GM08714 (cell line): ENCODE data around the gene SEPSECS.

Source experiments
- H3K4me3 ChIP-seq: fragments of 200-500 bp; sonication (Bioruptor generic); 2 replicates; pipeline ENCODE4 v1.5.1; 2014; ENCODE audit warnings: mild to moderate bottlenecking, low read length, inconsistent platforms
- ZNF274 ChIP-seq: IDR thresholded peaks from 2 replicates; pipeline ENCODE4 v1.6.1; 2012; ENCODE audit warnings: mild to moderate bottlenecking, low read depth, low read length

SEPSECS gene

DNA sequence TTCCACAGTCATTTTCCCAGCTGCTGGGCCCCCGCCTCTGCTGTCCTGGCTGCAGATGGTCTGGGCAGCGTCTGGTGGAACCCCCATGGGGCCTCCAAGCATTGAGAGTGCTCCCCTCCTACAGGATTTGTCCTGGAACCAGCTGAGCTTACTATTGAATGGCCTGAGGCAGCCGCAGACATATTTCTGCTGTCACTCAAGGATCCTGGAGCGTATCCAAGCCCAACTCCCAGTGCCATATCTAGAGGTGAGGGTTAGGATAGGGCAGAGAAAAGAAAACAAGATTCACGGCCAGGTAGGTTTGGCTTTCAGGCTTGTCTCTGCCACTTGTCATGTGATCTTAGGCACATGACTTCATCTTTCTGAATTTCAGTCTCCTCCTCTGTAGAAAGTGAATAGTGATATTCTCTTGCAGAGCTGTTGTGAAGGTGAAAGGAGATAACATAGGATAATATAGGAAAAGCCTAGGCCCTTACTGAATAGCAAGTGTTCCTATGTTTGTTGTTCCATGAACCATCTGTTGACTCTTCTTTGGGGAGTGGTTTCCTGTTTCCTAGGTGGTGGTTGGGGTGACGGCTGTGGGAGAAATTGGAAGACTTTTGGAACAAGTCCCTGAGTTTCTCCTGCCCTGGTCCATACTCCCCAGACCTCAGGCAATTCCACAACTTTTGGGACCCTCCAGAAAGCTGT, 52.3 kb downstream of the SEPSECS start:
- H3K4me3 ChIP-seq, result no peak overlapping the region
- no peak for TF ChIP-seq ZNF274

GRCh38 chr4:25106363-25107151, 53.7 kb downstream of the SEPSECS start:
- no peak for TF ChIP-seq ZNF274
- no peak overlapping the region for H3K4me3 ChIP-seq

DNA sequence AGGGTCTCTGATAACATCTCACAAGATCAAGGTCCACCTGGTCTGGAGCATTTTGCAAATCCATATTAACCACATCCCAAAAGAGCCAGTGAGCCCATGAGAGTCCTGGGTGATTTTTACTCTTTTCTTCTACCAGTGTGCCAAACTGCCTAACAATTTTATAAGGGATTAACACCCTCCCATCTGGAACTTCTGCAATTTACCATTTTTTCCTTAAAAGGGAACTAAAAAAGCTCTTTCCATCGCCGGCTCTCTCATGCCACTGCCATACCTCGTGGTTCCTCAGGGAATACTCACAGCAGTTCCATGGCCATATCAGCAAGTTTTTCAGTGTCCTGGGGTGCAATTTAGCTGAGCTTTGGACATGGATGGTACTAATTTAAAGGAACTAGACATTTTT, 55.7 kb downstream of the SEPSECS start:
- TF ChIP-seq ZNF274, result no peak
- H3K4me3 ChIP-seq, result no peak overlapping the region

GRCh38 chr4:25103418-25103817, 56.8 kb downstream of the SEPSECS start:
- no peak for TF ChIP-seq ZNF274
- H3K4me3 ChIP-seq, result no peak overlapping the region

DNA sequence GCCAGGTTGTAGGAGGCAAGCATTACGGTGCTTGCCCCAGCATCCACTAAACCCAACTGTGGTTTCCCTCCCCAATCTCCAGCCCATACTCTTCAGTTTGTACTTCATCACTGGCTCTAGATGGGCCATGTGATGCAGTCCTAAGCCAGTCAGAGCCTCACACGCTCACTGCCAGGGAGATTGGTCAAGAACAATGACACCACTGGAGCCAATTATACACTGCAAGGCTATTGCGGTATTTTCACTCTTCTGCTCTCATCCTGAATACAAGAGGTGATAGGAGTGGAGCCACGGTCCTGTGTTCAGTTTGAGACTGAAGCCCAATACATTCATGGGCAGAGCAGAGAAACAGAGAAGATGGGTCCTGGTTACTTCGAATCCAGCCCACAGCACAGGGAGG, 58.4 kb downstream of the SEPSECS start:
- no peak overlapping the region for H3K4me3 ChIP-seq
- TF ChIP-seq ZNF274, result no peak

DNA sequence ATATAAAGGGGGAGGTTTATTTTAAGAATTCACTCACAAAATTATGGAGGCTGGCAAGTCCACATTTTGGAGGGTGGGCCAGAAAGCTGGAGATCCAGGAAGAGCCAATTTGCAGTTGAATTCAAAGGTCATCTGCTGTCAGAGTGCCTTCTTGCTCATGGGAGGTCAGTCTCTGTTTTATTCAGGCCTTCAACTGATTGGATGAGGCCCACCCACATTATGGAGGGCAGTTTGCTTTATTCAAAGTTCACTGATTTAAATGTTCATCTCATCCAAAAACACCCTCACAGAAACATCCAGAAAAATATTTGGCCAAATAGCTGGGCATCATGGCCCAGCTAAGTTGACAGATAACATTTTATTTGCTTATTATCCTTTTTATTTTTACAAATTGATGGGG, 59.5 kb downstream of the SEPSECS start:
- H3K4me3 ChIP-seq, result no peak overlapping the region
- no peak for TF ChIP-seq ZNF274

DNA sequence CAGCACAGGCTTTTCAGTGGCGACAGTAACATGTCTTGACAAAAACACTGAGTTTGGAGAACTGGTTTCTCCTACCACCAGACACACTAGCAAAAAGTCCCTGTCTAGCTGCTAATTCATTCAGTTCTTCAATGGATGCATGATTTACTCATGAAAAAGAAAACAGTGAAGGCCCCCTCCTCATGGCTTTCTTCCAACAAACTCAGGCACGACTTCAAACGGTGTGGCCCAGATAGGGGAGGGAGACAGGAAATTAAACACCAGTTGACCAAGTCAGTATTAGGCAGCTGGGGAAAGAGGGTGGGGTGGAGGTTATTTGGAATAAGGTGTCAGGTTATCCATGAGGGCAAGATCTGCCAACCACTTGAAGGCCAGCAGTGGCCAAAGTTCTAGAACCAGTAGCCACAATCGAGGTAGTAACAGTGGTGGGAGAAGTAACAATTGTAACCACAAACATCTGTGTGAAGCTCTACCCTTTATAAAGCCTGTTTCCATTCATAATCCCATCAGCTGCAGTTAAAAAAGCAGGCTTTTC, 60.2 kb downstream of the SEPSECS start:
- no peak for TF ChIP-seq ZNF274
- no peak overlapping the region for H3K4me3 ChIP-seq

DNA sequence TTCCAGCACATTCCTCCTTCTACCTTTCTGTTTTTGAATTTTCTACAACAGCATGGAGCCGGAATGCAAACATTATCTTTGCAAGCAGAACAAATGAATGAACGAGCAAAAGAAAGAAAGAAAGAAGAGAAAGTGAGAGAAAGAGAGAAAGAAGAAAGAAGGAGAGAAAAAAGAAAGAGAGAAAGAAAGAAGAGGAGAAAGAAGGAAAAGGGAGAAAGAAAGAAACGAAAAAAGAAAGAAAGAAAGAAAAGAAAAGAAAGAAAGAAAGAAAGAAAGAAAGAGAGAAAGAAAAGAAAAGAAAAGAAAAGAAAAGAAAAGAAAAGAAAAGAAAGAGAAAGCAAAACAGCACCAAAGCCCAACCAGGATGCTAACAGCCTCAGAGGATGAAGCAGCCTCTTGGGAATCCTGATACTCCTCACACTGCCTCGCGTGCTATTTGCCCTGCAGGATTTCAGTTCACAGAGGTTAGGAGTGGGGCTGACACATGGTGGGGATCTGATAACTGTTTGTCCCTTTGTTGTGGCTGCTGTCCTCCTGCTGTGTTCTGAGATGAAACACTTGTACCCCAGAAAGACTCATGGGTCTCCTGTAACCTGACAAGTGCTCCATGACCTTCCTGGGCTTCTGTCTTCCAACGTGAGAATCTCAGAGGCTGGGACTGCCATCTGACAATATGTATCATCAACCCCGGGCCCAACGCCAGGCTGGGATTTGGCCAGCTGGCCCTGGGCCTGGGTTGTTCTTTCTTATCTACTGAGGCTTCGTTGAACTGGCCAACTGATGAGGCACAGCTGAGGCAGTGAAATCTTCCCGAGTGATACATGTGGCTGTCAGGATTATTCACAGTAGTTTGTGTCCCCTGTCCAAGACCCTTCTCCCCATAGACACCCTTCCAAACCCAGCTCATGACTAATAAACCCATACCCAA, 61.0 kb downstream of the SEPSECS start:
- no peak overlapping the region for H3K4me3 ChIP-seq
- TF ChIP-seq ZNF274, result no peak

GRCh38 chr4:25096981-25097443, 63.2 kb downstream of the SEPSECS start:
- no peak for TF ChIP-seq ZNF274
- H3K4me3 ChIP-seq, result no peak overlapping the region

GRCh38 chr4:25096251-25096980, 63.8 kb downstream of the SEPSECS start:
- H3K4me3 ChIP-seq, result no peak overlapping the region
- no peak for TF ChIP-seq ZNF274

GRCh38 chr4:25095837-25096236, 64.4 kb downstream of the SEPSECS start:
- TF ChIP-seq ZNF274, result no peak
- H3K4me3 ChIP-seq, result no peak overlapping the region

- H3K4me3 ChIP-seq, result no peak overlapping the region
- TF ChIP-seq ZNF274, result no peak
Measured at GRCh38 chr4:25092139-25092538, 68.1 kb downstream of the SEPSECS start.

GRCh38 chr4:25090516-25090915, 69.7 kb downstream of the SEPSECS start:
- no peak overlapping the region for H3K4me3 ChIP-seq
- TF ChIP-seq ZNF274, result no peak
